Astrocyte of the cerebellum (primary cell): Measurements from ENCODE around the gene EMC7.
"Not testable (repeated sequence)": the region's sequence is repeated elsewhere in the genome, so short reads cannot be mapped to it uniquely, and the experiment has no call there.

Source experiments
- DNase-seq: peaks from one replicate; pipeline ENCODE4 v3.0.0-alpha.2; 2011; ENCODE audit warnings: low read depth
- H3K4me3 ChIP-seq: 2 replicates; pipeline ENCODE4 v1.5.1; 2011; ENCODE audit warnings: mild to moderate bottlenecking, low read depth, low read length, moderate library complexity
- in situ Hi-C: cut with HindIII; loops from 2 replicates; pipeline ENCODE4 v1.10.0; 2017; ENCODE audit warnings: low sequenced_read_pairs
- TF ChIP-seq, protein P1 (sequence below): IDR thresholded peaks from 2 replicates; pipeline ENCODE4 v1.5.1; 2012; ENCODE audit warnings: low read length, low read depth, moderate library complexity, mild to moderate bottlenecking; ENCODE audit errors: missing control alignments

Gene EMC7

DNA sequence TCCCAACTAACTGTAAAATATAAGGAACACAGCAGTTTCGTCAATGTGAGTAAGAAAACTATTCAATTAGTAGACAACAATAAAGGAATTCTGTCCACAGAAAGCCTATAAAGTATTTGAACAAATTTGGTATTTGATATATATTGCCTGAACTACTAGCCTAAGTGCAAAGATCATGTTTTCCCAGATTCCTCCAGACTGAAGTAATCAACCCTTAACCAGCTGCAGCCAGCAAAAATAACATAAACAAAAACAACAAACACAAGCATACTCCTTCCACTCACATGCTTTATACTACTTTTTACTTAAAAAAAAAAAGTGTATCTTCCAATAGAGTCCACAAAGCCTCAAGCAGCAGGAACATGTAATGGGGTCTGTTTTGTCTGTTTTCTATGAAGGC, 24.3 kb upstream of the EMC7 start:
- in situ Hi-C loops, result no loop called here
- no peak overlapping the region for H3K4me3 ChIP-seq
- no peak for DNase-seq
- TF ChIP-seq, protein P1, sequence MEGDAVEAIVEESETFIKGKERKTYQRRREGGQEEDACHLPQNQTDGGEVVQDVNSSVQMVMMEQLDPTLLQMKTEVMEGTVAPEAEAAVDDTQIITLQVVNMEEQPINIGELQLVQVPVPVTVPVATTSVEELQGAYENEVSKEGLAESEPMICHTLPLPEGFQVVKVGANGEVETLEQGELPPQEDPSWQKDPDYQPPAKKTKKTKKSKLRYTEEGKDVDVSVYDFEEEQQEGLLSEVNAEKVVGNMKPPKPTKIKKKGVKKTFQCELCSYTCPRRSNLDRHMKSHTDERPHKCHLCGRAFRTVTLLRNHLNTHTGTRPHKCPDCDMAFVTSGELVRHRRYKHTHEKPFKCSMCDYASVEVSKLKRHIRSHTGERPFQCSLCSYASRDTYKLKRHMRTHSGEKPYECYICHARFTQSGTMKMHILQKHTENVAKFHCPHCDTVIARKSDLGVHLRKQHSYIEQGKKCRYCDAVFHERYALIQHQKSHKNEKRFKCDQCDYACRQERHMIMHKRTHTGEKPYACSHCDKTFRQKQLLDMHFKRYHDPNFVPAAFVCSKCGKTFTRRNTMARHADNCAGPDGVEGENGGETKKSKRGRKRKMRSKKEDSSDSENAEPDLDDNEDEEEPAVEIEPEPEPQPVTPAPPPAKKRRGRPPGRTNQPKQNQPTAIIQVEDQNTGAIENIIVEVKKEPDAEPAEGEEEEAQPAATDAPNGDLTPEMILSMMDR, result no peak

DNA sequence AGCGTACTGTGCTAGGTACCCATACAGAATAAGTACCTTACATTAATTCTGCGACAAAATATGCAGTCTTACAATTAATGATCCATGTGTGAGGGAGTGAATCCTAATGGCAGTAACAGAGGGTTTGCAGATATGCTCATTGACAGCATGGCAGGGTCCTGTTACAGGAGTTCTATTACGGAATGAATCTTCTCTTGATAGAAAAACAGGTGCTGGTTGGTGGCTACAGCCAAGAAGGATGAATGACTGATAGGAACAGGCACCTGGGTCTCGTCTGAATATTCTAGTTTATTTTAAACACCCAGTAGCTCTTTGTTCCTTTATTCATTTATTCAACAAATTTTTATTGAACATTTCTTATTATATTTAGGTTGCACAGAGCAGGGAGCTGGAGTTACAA, 23.0 kb upstream of the EMC7 start:
- DNase-seq, result no peak
- in situ Hi-C loops, result no loop called here
- no peak overlapping the region for H3K4me3 ChIP-seq
- TF ChIP-seq, protein P1, result no peak

DNA sequence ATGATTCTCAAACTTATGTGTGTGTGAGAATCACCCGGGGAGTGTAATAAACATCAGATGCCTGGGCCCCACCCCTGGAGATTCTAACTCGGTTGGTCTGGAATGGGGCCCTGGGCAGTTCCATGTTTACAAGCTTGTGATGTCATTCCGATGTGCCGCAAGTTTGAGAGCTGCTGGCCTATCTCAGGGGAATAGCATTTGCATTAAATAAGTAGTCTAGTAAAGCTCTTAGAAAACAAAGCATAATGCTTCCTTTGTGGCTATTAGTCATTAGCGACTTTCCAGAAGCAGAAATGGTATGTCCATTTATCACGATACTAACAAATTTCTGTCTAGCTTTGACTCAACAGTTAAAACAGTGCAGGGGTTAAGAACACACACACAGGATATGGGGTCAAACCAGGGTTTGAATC, 21.1 kb upstream of the EMC7 start:
- peak; percentile 66 for DNase-seq
- no peak overlapping the region for H3K4me3 ChIP-seq
- in situ Hi-C loops, result no loop called here
- TF ChIP-seq, protein P1, result no peak

DNA sequence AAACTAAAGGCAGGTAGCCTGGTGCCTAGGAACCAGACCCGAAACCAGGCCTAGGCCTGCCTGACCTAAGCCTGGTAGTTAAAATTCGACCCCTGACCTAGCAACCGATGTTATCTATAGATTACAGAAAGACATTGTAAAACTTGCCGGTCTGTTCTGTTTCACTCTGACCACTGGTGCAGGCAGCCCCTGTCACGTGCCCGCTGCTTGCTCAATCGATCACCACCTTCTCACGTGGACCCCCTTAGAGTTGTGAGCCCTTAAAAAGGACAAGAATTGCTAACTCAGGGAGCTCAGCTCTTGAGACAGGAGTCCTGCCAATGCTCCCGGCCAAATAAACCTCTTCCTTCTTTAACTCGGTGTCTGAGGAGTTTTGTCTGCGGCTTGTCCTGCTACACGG, 20.1 kb upstream of the EMC7 start:
- in situ Hi-C loops, DNase-seq, H3K4me3 ChIP-seq: not testable (repeated sequence)

DNA sequence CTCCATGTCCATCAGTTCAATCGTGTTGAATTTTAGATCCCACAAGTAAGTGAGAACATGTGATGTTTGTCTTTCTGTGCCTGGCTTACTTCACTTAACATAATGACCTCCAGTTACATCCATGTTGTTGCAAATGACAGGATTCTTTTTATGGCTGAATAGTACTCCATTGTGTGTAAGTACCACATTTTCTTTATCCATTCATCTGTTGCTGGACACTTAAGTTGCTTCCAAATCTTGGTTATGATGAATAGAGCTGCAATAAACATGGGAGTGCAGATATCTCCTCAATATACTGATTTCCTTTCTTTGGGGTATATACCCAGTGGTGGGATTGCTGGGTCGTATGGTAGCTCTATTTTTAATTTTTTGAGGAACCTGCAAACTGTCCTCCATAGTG, 18.8 kb upstream of the EMC7 start:
- in situ Hi-C loops, H3K4me3 ChIP-seq, DNase-seq: not testable (repeated sequence)

DNA sequence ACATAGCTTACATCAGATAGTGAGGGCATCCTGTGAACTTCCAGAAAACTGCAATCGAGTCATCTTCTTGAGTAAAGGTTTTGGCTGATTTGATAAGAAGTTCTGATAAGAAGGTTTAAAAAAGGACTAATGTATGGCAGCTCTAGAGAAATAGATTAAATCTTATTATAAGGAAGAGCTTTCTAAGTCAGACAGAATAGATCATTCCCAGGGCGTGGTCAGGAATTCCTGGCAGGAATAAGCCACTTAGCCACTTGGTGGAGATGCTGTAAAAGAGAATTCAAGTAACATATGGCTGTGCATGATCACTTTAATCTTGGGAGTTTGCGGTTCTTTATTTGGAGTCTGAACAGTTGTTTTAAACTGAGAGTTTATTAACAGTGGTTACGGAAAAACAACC, 17.6 kb upstream of the EMC7 start:
- TF ChIP-seq, protein P1, result no peak
- H3K4me3 ChIP-seq, result no peak overlapping the region
- in situ Hi-C loops, result no loop called here
- DNase-seq, result no peak

DNA sequence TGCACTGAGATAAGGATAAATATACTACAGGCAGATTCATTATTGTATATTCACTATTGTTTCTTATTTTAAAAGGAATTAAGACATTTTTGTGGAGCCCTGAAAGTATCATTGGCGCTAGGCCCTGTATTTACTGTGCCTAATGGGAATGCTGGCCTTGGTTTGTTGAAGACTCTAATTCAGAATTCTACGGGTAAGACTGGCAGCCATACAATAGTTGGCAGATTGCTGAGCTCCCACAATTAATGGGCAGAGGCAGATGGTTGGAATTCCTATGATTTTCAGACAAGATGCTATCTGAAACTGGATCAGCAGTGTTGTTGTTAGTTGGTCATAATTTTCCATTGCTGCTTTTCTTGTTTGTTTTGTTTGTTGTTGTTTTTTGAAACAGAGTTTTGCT, 15.0 kb upstream of the EMC7 start:
- TF ChIP-seq, protein P1, result no peak
- no peak for DNase-seq
- in situ Hi-C loops, result no loop called here
- H3K4me3 ChIP-seq, result no peak overlapping the region

DNA sequence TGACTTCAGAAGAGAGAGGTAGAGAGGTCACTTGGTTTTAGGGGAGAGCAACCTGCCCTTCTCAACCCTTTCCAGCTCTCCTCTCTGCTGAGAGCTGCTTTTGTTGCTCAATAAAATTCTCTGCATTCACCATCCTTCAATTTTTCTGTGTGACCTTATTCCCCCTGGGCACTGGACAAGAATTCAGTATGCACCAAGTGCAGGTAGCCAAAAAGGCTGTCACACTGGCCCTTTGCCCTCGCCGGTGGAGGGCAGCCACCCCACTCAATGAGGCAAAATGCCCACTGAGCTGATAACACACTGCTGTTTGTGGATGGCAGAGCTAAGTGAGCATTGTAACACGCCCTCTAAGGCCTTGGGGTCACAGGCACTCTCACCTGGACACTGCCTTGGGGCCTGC, 13.1 kb upstream of the EMC7 start:
- no peak for DNase-seq
- H3K4me3 ChIP-seq, result no peak overlapping the region
- in situ Hi-C loops, result no loop called here
- TF ChIP-seq, protein P1, result no peak
